HG03521 (cell line): Measurements from ENCODE around the gene FBXO38.
A peak's percentile ranks its signal among the peaks of the same experiment; 100 is the strongest.

Experiments used
- ATAC-seq: cut with Tn5 transposase; IDR thresholded peaks from one replicate; pipeline ENCODE4 v1.9.1; 2021; ENCODE audit warnings: mild to moderate bottlenecking, moderate library complexity; ENCODE audit not compliant: unreplicated experiment

Gene FBXO38

GRCh38 chr5:148385094-148385493 is 1.3 kb downstream of the FBXO38 start:
- no peak for ATAC-seq

GRCh38 chr5:148386041-148386440 is 2.3 kb downstream of the FBXO38 start:
- no peak for ATAC-seq

GRCh38 chr5:148387325-148387724 is 3.6 kb downstream of the FBXO38 start:
- ATAC-seq, result no peak

- ATAC-seq, result no peak
Measured at GRCh38 chr5:148388696-148389095, 4.9 kb downstream of the FBXO38 start.

- no peak for ATAC-seq
Measured at GRCh38 chr5:148390914-148391313, 7.2 kb downstream of the FBXO38 start.

GRCh38 chr5:148391422-148391821 is 7.7 kb downstream of the FBXO38 start:
- no peak for ATAC-seq

- ATAC-seq, result no peak
Measured at GRCh38 chr5:148393390-148393741, 9.6 kb downstream of the FBXO38 start.

GRCh38 chr5:148394587-148395019 is 10.8 kb downstream of the FBXO38 start:
- ATAC-seq, result no peak

GRCh38 chr5:148395031-148395430 is 11.3 kb downstream of the FBXO38 start:
- ATAC-seq, result no peak

GRCh38 chr5:148397968-148398595 is 14.3 kb downstream of the FBXO38 start:
- no peak for ATAC-seq

- no peak for ATAC-seq
Measured at GRCh38 chr5:148398698-148399121, 15.0 kb downstream of the FBXO38 start.

GRCh38 chr5:148401604-148402003 is 17.8 kb downstream of the FBXO38 start:
- no peak for ATAC-seq

- ATAC-seq, result peak; percentile 77
Measured at GRCh38 chr5:148403344-148403743, 19.6 kb downstream of the FBXO38 start.

- no peak for ATAC-seq
Measured at GRCh38 chr5:148406406-148406805, 22.6 kb downstream of the FBXO38 start.

GRCh38 chr5:148408092-148408491 is 24.3 kb downstream of the FBXO38 start:
- no peak for ATAC-seq

- ATAC-seq, result no peak
Measured at GRCh38 chr5:148412124-148412523, 28.4 kb downstream of the FBXO38 start.

- no peak for ATAC-seq
Measured at GRCh38 chr5:148414833-148415232, 31.1 kb downstream of the FBXO38 start.

- no peak for ATAC-seq
Measured at GRCh38 chr5:148416416-148416815, 32.7 kb downstream of the FBXO38 start.

- no peak for ATAC-seq
Measured at GRCh38 chr5:148416921-148417320, 33.2 kb downstream of the FBXO38 start.

- ATAC-seq, result no peak
Measured at GRCh38 chr5:148418511-148418910, 34.8 kb downstream of the FBXO38 start.

GRCh38 chr5:148421661-148422060 is 37.9 kb downstream of the FBXO38 start:
- no peak for ATAC-seq

- ATAC-seq, result no peak
Measured at GRCh38 chr5:148425808-148426207, 42.0 kb downstream of the FBXO38 start.

GRCh38 chr5:148426514-148426913 is 42.8 kb downstream of the FBXO38 start:
- no peak for ATAC-seq
